HG03342 (cell line): ENCODE results near the gene ZDHHC5.
"Not testable (repeated sequence)": the region's sequence is repeated elsewhere in the genome, so short reads cannot be mapped to it uniquely, and the experiment has no call there.

Experiments used
- ATAC-seq: cut with Tn5 transposase; IDR thresholded peaks from one replicate; pipeline ENCODE4 v1.9.1; 2021; ENCODE audit warnings: mild to moderate bottlenecking, moderate library complexity; ENCODE audit not compliant: unreplicated experiment

The ZDHHC5 gene

DNA sequence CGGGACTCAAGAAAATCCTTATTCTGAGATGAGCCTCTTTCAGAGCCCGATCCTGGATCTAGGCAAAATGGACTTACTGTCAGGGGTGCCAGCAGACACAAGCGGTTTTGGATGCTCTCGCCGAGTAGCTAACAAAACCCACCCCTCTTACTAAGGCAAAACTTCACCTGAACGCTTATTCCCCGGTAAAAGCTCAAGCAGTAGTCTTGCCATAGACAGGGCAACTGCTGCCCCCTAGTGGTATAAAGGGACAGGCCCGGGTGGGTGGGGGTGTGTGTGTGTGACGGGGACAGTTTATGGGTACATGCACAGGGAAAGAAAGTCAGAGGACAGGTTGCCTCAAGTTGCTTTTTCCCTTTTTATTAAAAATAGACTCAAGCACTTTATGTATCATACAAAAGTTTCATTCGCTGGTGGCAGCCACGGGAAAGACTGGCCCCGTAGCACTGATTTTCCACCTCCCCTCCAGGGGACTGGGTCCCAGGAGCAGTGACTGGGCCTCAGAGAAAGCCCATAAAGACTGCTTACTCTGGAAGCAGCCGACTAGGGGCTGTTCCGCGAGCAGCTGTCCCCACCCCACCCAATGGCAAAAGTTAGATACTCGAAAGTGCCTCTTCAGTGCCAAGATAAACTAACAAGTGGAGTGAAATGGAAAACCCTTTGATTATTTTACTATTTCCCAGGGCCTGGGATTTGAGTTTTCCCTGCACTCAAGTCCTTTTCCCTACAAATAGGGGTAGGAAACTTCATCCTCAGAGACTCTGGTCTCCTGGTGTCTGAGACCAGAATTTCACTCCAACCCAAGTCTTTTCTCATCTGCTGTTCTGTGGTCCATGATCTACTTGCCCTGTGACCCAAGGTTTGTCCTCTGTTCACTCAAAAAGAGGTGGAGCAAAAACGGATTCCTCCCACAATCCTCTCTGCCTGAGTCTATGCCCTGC lies 22.9 kb upstream of the ZDHHC5 start:
- ATAC-seq: peak; percentile 68

DNA sequence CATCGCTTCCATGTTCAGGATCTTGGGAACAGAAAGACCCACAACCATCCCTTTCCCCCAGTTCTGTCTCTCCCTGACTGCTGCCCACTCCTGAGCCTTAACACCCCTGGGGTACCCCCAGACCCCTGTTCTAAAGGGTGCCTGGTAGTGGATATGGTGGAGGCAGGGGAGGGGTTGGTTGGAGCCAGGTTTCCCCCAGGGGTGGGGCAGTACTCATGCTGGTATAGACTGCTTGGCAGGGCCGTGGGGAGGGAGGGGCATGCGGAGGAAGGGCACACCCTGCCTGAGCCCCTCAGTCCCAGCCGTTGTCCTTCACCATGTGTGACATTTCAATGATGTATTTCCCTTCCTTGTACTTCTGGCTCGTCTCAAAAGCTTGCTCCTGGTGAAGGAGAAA lies 22.2 kb upstream of the ZDHHC5 start:
- ATAC-seq: no peak

DNA sequence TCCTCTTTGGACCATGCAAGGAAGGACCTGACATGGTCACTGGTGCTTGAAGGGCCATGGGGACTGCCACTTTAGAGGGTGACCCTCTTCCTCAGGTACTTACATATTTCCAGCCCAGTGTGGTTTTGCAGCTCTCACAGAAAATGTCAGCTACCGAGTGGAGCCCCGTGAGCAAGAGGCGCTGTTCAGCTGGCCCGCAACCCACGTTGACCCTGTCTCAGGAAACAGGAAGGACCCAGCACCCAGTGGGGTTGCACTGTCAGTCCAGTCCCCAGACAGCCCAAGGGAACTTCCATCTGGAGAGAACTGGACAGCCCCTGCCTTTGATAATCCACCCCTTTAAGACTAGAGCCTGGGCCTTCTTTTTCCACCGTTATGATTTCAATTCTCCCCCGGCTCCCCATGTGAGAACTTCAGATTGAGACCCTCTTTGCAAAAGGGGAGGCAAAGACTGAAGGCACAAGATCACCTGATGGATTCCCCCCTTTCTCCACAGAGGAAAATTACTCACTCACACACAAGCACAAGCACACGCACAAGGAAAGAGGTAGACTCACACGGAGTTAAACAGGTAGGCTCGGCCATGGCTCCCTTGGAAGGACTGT lies 21.6 kb upstream of the ZDHHC5 start:
- no peak for ATAC-seq

DNA sequence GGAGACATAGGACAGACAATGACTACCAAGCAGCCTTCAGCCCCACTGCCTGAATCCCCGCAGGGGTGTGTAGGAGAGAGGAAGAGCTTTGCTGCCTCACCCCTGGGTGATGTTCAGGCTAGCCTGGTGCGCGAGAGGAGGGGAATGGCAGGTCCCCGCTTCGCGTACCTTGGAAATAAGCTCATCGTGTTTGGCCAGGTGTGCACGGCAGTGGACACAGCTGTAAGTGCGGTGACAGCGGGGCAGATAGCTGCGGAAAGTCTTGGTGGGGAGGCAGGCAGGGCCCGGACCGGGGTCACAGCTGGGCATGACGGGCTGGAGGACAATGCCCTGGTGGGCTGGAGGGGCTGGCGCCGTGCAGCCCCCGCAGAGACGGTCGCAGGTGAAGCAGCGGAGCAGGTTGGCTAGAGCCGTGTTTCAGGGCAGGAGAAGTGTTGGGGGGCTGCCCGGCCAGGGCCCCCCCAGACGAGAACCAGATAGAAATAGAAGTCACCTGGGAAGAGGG lies 21.1 kb upstream of the ZDHHC5 start:
- ATAC-seq: no peak

DNA sequence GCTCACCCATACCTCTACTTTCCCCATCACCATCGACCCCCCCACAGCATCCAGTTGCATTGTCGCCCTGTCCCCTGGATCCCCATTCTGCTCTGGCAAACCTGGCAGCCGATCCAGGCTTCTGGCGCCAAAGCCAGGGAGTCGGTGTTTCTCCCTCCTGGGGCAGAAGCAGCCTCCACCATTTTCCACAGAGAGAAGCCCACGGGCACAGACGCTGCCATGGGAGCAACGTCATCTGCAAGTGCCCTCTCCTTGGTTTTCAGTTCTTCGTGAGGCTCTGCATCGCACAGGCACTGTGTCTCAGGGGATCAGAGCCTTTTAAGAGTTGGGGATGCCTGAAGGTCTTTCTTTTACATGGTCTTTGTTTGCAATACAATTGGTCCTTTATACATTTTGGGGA lies 20.5 kb upstream of the ZDHHC5 start:
- ATAC-seq: no peak

DNA sequence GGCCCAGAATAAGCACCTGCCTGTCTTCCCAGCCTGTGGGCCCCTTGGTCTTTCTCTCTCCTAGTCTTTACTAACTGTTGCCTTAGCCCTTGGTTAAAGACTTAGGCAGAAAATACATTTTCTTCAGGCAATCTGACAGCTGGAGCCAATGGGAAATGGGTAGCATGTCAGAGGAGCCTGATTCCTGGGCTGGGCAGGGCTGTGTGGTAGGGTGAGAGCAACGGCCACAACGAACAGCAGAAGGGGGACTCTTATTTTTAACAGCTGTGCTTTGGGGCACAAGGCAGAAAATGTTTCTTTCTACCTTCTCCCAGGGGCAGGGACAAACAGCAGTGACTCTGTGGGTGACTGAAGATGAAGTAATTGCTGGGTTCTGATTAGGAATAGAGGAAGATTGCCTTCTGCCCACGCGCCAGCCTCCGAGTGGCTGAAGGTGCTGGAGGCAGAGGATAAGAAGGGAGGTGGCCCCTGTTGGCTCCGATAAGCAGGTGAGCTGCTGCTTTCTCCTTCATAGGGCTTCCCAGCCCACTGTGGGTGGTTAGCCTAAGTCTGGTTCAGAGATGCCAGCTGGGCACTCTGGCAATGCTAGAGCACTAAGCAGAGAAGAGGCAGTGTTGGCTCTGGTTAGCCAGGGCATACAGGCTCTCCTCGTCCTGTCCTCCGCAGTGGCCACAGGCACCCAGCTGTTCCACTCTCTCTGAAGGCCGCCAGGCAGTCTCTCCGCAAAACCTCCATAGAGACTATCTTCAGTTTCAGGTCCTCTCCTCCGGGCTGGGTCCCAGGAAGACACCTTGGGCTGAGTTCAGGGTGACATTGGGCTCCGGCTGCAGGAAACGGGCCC lies 19.7 kb upstream of the ZDHHC5 start:
- no peak for ATAC-seq

DNA sequence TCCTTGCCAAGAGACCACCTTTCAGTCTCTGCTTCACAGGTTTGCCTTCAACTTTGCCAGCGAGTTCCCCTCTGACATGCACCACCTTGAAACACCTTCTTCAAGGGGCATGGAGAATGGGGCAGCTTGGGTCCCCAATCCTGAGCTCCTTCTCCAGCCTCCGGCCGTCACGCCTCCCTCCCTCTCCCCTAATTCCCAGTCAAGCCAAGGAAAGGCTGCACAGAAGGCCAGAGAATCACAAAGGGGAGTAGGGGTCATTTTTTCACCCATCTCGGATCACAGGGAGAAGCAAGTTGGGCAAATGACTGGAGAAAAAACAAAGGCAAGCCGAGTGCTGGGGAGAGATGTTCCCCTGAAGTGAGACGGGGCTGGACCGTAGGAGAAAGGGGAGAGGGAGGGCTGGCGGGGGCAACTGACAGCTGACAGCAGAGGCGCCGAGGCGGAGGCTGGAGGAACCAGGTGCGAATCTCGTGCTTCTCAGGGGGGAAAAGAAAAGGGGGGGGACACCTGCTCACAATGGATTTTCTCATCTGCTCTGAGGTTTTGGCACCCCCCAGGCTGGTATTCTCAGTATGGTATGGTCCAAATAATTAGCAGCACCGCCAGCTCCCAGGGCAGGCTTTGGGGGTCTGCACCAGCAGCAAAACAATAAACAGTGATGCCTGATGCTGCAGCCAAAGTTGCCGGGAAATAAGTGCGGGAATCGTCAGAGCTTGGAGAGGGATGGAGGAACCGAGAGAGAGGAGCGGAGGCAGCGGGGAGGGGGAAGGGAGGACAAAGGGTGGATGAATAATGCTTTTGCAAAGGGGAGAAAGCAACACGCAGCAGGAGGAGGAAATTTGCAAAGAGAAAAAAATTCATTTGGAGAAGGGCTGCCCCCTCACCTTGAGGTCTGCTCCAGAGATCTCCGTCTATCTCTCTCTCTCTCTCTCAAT lies 18.8 kb upstream of the ZDHHC5 start:
- ATAC-seq: no peak

DNA sequence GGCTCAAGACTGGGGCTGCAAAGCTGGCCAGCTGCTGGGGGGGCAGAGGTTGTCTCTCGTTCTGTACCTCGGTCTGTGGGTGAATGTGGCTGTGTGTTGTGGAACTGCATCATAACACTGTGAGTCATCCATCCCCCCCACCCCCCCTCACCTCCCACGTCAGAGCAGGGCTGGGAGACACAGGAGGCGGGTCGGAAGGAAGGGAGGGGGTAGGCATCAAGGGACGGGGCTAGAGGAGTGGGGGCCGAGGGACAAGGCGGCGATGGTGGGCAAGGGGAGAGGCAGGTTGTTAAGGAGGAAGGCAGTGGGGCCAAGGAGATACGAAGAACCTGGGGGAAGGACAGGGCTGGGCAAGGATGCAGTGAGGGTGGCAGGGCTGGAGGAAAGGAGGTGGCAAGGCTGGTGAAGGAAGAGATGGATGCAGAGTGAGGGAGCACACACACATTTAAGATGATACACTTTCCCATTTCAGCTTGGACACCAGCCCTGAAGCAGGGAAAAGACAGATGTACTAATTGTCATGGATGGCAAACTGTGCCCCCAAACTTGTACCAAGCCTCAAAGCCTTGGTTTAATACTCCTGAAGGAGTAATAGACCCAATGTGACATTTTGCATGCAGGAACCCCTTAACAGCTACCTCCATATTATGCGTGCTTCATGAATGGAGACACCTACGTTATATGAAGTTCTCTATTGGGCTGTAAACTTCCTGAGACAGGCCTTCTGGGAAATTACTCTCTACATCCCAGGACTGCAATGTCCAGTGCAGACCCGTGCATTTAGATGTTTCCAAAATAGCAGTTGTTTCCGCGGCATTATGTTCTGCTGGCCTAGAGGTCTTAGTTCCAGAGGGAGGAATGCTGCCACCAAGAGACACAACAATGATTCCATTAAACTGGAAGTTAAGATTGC lies 17.8 kb upstream of the ZDHHC5 start, which contains the start of gene YPEL4:
Gene YPEL4, minus strand, starts transcription at position 87 of the 913 bp plus-strand sequence. CDS start 2,805 bp downstream, outside the sequence.
- no peak for ATAC-seq

DNA sequence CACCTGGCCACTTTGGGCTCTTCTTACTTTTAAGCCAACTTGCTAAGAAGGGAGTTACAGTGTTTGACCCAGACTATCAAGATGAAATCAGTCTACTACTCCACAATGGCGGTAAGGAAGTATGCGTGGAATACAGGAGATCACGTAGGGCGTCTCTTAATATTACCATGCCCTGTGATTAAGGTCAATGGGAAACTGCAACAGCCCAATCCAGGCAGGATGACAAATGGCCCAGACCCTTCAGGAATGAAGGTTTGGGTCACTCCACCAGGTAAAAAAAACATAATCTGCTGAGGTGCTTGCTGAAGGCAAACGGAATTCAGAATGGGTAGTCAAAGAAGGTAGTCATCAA lies 17.2 kb upstream of the ZDHHC5 start:
- no peak for ATAC-seq

DNA sequence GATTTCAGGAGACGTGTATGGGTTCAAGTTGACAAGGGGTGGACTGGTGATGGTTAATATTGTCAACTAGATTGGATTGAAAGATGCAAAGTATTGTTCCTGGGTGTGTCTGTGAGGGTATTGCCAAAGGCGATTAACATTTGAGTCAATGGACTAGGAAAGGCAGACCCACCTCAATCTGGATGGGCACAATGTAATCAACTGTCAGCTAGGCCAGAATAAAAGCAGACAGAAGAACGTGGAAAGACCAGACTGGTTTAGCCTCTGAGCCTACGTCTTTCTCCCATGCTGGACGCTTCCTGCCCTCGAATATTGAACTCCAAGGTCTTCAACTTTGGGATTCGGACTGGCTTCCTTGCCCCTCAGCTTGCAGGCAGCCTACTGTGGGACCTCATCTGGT lies 16.5 kb upstream of the ZDHHC5 start:
- no peak for ATAC-seq

DNA sequence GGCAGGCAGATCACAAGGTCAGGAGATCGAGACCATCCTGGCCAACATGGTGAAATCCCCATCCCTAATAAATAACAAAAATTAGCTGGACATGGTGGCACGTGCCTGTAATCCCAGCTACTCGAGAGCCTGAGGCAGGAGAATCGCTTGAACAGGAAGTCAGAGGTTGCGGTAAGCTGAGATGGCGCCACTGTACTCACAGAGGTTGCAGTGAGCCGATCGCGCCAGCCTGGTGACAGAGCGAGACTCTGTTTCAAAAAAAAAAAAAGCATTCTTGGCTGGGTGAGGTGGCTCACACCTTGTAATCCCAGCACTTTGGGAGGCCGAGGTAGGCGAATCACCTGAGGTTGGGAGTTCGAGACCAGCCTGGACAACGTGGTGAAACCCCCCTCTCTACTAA lies 15.7 kb upstream of the ZDHHC5 start:
- ATAC-seq: not testable (repeated sequence)

DNA sequence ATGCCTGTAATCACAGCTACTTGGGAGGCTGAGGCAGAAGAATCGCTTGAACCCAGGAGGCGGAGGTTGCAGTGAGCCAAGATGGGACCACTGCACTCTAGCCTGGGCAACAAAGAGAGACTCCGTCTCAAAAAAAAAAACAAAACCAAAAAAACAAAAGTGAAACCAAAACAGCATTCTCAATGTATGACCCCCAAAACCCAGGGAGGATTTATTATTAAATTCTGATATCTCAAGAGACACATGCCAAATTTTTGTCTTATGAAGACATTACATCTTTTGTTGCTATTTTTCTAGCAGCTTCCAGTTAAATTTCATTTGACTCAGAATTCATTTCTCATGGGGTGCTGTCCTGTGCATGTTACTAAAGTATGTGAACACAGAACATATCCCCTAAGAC lies 15.3 kb upstream of the ZDHHC5 start:
- no peak for ATAC-seq

DNA sequence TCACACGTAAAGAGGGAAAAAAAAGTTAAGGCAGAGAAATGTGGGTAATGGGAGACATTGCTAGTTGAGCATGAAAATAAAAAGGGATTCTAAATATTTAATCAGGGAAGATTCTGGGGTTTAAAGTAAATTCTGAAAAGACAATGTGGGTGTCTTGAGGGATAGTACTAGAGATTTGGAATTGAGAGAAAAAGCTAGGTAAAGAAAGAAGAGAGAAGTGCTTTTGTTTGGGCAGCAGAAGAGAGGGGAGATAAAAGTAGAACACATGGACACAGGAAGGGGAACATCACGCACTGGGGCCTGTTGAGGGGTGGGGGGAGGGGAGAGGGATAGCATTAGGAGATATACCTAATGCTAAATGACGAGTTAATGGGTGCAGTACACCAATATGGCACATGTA lies 14.8 kb upstream of the ZDHHC5 start:
- no peak for ATAC-seq

DNA sequence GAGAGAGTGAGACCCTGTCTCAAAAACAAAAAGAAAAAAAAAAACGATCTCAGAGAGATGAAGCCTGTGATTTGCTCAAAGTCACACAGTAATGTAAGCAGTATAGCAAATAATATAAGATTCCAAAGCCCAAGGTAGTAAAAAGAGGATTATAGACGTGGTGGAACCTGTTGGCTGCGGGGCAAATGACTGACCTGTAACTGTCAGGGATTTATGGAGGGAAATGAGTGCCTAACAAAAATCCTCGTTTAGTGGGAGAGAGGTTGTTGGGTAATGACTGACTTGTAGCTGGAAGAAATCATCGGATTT lies 11.1 kb upstream of the ZDHHC5 start:
- no peak for ATAC-seq

DNA sequence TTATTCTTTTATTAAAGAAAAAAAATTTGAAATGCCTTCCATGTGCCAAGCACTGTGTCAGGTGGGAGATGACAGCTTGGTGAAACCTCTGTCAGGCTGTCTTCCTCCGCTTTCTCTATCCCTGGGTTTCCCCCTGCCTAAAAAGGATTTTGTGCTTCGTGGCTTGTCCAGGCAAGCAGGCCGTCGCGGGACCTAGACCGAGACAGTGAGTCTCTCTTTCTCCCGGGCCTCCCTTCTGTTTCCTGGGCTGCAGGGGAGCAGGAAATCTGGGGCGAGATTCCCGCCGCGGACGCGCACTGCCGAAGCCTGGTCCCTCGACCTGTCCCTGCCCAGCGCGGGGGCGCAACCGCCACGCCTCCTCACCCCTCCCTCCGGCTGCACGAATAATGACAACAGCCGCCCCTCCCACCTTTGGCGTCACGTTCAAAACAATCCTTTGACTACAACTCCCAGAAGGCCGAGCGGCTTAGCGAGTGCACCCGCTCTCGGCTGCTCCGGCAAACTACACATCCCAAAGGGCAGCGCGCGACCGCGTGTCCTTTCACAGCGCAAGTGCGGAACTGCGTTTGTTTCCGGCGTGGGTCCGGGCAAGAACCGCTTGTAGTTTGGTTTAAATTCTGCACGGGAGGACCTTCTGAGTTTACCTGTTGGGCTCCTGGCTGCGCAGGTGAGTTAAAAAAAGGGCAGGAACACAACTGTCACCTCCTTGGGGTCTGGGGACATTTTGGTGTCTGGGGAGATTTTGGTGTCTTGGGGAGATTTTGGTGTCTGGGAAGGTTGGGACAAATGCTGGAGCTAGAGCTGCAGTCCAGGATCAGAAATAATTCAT lies 10.5 kb upstream of the ZDHHC5 start, which contains the start of gene CLP1:
Gene CLP1, plus strand, starts transcription at position 569 of the 829 bp plus-strand sequence. CDS start 1,715 bp downstream, outside the sequence.
- peak; percentile 99 for ATAC-seq

DNA sequence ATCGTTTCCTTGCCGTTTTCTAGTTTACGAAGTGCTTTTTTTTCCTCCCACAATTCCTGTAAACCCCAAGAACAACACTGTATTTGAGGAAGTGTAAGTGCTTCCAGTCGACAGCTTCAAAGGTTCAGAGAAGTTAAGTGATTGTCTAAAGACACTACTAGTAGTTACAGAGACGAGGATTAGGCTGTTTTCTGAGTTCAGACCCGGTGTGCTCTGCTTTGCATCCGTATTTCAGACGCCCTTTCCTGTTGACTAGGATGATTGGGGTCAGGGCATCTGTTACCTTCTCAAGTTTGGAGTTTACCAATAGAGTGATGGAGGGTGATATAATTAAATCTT lies 9.9 kb upstream of the ZDHHC5 start:
- no peak for ATAC-seq

DNA sequence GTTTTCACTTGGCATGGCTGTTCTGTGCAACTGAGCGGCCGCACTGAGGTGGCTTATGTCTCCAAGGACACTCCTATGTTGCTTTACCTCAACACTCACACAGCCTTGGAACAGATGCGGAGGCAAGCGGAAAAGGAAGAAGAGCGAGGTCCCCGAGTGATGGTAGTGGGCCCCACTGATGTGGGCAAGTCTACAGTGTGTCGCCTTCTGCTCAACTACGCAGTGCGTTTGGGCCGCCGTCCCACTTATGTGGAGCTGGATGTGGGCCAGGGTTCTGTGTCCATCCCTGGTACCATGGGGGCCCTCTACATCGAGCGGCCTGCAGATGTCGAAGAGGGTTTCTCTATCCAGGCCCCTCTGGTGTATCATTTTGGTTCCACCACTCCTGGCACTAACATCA lies 8.2 kb upstream of the ZDHHC5 start:
- no peak for ATAC-seq

DNA sequence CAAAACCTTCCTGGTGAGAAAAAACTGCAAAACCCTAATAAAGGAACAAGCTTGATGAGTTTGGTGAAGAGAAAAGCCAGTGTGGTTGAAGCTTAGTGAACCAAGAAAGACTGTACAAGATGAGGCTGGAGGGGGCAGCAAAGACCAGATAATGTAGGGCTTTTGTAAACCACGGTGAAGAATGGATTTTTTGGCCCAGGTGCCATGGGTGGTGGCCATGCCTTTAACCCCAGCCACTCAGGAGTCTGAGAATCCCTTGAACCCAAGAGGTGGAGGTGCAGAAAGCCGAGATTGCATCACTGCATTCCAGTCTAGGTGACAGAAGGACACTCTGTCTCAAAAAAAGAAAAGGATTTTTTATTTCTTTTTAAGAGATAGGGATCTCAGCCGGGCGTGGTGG lies 5.0 kb upstream of the ZDHHC5 start:
- ATAC-seq: no peak
